Heart right ventricle (tissue), 16 donors: ENCODE measurements around the gene THSD4. TPM values are rescaled to one million over a fixed set of nuclear protein-coding genes. Genes with fewer than 3 reads are reported as not detected.

Experiments
- ATAC-seq, 8 donors: fragments of 200-7000 bp; cut with Tn5 transposase; one replicate each; pipeline ENCODE4 v1.9.1; 2020; ENCODE audit warnings: mild to moderate bottlenecking in 8 of 8, moderate library complexity in 8 of 8, moderate number of reproducible peaks in 1 of 8
- DNase-seq, 2 donors: peaks; one replicate each; pipeline ENCODE4 v3.0.0-alpha.2; 2020
- H3K27ac ChIP-seq, 10 donors: fragments of 200-600 bp; sonication (generic) in 2 of 10; one replicate each; pipeline versions ENCODE4 v1.5.0 to v1.8.0; 2020 to 2022; ENCODE audit warnings: mild to moderate bottlenecking in 3 of 10
- H3K27me3 ChIP-seq, 7 donors: fragments of 200-600 bp; one replicate each; pipeline ENCODE4 v1.8.0; 2021 to 2022; ENCODE audit warnings: mild to moderate bottlenecking in 2 of 7
- H3K36me3 ChIP-seq, 9 donors: fragments of 200-600 bp; sonication (generic) in 1 of 9; one replicate each; pipeline versions ENCODE4 v1.5.0 to v1.8.0; 2020 to 2022; ENCODE audit warnings: mild to moderate bottlenecking in 2 of 9
- H3K4me1 ChIP-seq, 9 donors: fragments of 200-600 bp; sonication (generic) in 1 of 9; one replicate each; pipeline versions ENCODE4 v1.5.0 to v1.8.0; 2020 to 2022; ENCODE audit warnings: mild to moderate bottlenecking in 4 of 9
- H3K4me3 ChIP-seq, 10 donors: fragments of 200-600 bp; sonication (generic) in 2 of 10; one replicate each; pipeline versions ENCODE4 v1.5.0 to v1.8.0; 2020 to 2022; ENCODE audit warnings: mild to moderate bottlenecking in 7 of 10, moderate library complexity in 2 of 10
- H3K9me3 ChIP-seq, 11 donors: fragments of 200-600 bp in 10 of 11; sonication (generic) in 2 of 11; one replicate each; pipeline versions ENCODE4 v1.5.0 to v1.8.0; 2013 to 2022; ENCODE audit warnings: mild to moderate bottlenecking in 2 of 11, control low read depth in 1 of 11, moderate library complexity in 1 of 11
- WGBS, 2 donors: extraction: QIAGEN DNeasy Blood & Tissue Kit; methylation state at CpG; one replicate each; pipeline ENCODE4 v1.1.7; 2013; ENCODE audit warnings: inconsistent platforms in 1 of 2; 5-methylcytosine and 5-hydroxymethylcytosine counted together
- intact Hi-C, 10 donors: fragments of 100-400 bp; cut with DNase I; formaldehyde crosslinking; loops; one replicate each; pipeline versions ENCODE4 v1.11.1 to v1.14.2; 2022
- polyA plus RNA-seq, 2 donors: library from polyadenylated mRNA; stranded (reverse); fragments of 200-250 nt; gene quantifications; one replicate each; pipeline ENCODE4 v1.2.3, GENCODE V29; 2013
- total RNA-seq, 10 donors: library from RNA; stranded (reverse); fragmentation: NEBNext Ultra II Directional in 3 of 10; extraction: Animal tissue kit (Norgen Biotek cat#: 25700) in 3 of 10; gene quantifications; one replicate each; pipeline versions ENCODE4 v1.2.1 to v1.2.4, GENCODE V29; 2021 to 2023
- TF ChIP-seq, protein P1 (sequence below), 9 donors: fragments of 200-600 bp; sonication (generic) in 2 of 9; IDR thresholded peaks; one replicate each; pipeline versions ENCODE4 v1.5.0 to v1.8.0; 2021 to 2022; ENCODE audit warnings: antibody characterized with exemption in 9 of 9, mild to moderate bottlenecking in 5 of 9, moderate library complexity in 1 of 9
- donor health status: Arrhythmogenic right ventricular cardiomyopathy.
- donor health status: ischemic (EF 13 %, LVEDD 7.1; RV severe dilation, severe dysfunction).
- donor health status: healthy with polysubstance abuse.
- donor health status: DM: no; HTN: yes; CAD: no.
- donor health status: DM: no; HTN: no; CAD: no.
- donor health status: ischemic (EF 25% LVEDD 6.9; RV normal size, moderate dysfunction).
- donor health status: ischemic (EF 25% LVEDD 5.7; RV mildly dilated, moderate dysfunction).
- donor health status: healthy.
- donor health status: DM: yes; HTN: yes; CAD: no.
- donor health status: Ischemic cardiomyopathy.
- donor health status: ischemic (EF 35%, LVEDD 5.7; RV mildly dilated, moderate dysfunction).
- donor health status: nonischemic (EF 11% LVEDD 7.7; RV severe dilation, severe dysfunction).
- donor health status: DM: yes; HTN: yes; CAD: no.
- donor health status: PGD.
- donor health status: ischemic (EF 29% LVEDD 5.4; RV normal size, mild dysfunction).
- donor health status: nonischemic (EF 23%, LVEDD 6.1; RV moderate dilation, normal function).

THSD4 gene
- total and polyA plus RNA-seq, 12 donors = 20.8 to 212 (median 139) TPM

- no peak for DNase-seq
- ATAC-seq = no peak
- Histone ChIP-seq H3K36me3 (no peaks in the 10 kb centered on the region), H3K27ac (no peak overlapping the region), H3K4me1 (peaks cover 0 to 12% (median 8%) of the 10 kb centered on the region in 9 donors), H3K4me3 (no peak overlapping the region), H3K27me3 (no peaks in the 10 kb centered on the region), H3K9me3 (no peaks in the 10 kb centered on the region)
- 84 to 89% methylated on average over 1 of the region's 1 CpG for WGBS, 2 donors
- intact Hi-C loops = no loop called here
- TF ChIP-seq, protein P1, sequence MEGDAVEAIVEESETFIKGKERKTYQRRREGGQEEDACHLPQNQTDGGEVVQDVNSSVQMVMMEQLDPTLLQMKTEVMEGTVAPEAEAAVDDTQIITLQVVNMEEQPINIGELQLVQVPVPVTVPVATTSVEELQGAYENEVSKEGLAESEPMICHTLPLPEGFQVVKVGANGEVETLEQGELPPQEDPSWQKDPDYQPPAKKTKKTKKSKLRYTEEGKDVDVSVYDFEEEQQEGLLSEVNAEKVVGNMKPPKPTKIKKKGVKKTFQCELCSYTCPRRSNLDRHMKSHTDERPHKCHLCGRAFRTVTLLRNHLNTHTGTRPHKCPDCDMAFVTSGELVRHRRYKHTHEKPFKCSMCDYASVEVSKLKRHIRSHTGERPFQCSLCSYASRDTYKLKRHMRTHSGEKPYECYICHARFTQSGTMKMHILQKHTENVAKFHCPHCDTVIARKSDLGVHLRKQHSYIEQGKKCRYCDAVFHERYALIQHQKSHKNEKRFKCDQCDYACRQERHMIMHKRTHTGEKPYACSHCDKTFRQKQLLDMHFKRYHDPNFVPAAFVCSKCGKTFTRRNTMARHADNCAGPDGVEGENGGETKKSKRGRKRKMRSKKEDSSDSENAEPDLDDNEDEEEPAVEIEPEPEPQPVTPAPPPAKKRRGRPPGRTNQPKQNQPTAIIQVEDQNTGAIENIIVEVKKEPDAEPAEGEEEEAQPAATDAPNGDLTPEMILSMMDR (IDR thresholded peaks at IDR 0.05) = no peak
Observed at GRCh38 chr15:71639471-71639870, 524.2 kb downstream of the THSD4 start.

- Histone ChIP-seq H3K4me3 (no peak overlapping the region), H3K27me3 (no peaks in the 10 kb centered on the region), H3K27ac (no peak overlapping the region), H3K36me3 (no peaks in the 10 kb centered on the region), H3K4me1 (peaks cover 0 to 19% (median 7%) of the 10 kb centered on the region in 9 donors), H3K9me3 (peaks cover 0 to 9% (median 0%) of the 10 kb centered on the region in 11 donors)
- DNase-seq (no peak), ATAC-seq (no peak)
- intact Hi-C loops = no loop called here
- TF ChIP-seq, protein P1 (IDR thresholded peaks at IDR 0.05) = no peak
- whole genome bisulfite sequencing, 2 donors = 93 to 96% methylated on average over 2 of the region's 2 CpGs
Observed at GRCh38 chr15:71643918-71644317, 528.6 kb downstream of the THSD4 start.

GRCh38 chr15:71646767-71647486, 531.7 kb downstream of the THSD4 start:
- Histone ChIP-seq H3K9me3 (peaks cover 0 to 9% (median 0%) of the 10 kb centered on the region in 11 donors), H3K4me1 (peaks cover 0 to 22% (median 9%) of the 10 kb centered on the region in 9 donors), H3K36me3 (no peaks in the 10 kb centered on the region), H3K27me3 (no peaks in the 10 kb centered on the region), H3K27ac (no peak overlapping the region), H3K4me3 (no peak overlapping the region)
- 58 to 60% methylated on average over 5 of the region's 5 CpGs for WGBS, 2 donors
- DNase-seq = no peak
- intact Hi-C loops = no loop called here
- no peak for ATAC-seq
- TF ChIP-seq, protein P1 (IDR thresholded peaks at IDR 0.05) = no peak

- Histone ChIP-seq H3K4me3 (no peak overlapping the region), H3K27me3 (no peaks in the 10 kb centered on the region), H3K27ac (no peak overlapping the region), H3K9me3 (peaks cover 0 to 9% (median 0%) of the 10 kb centered on the region in 11 donors), H3K36me3 (no peaks in the 10 kb centered on the region), H3K4me1 (peaks cover 0 to 27% (median 11%) of the 10 kb centered on the region in 9 donors)
- 46 to 54% methylated on average over 4 of the region's 4 CpGs for WGBS, 2 donors
- TF ChIP-seq, protein P1 (IDR thresholded peaks at IDR 0.05) = no peak
- ATAC-seq = peak in 2 of 8 donors; percentile 15 to 45
- no peak for DNase-seq
- intact Hi-C loops = no loop called here
Observed at GRCh38 chr15:71647487-71647808, 532.2 kb downstream of the THSD4 start.
